GM19455 (cell line): ENCODE measurements around the gene TPRX1.
"Not testable (repeated sequence)": the region's sequence is repeated elsewhere in the genome, so short reads cannot be mapped to it uniquely, and the experiment has no call there.

Experiments
- ATAC-seq: cut with Tn5 transposase; IDR thresholded peaks from one replicate; pipeline ENCODE4 v1.9.1; 2021; ENCODE audit not compliant: unreplicated experiment

The TPRX1 gene

GRCh38 chr19:47802521-47803043 lies 1.8 kb downstream of the TPRX1 start:
- ATAC-seq: no peak

- no peak for ATAC-seq
Measured at GRCh38 chr19:47801270-47801669, 3.1 kb downstream of the TPRX1 start.

DNA sequence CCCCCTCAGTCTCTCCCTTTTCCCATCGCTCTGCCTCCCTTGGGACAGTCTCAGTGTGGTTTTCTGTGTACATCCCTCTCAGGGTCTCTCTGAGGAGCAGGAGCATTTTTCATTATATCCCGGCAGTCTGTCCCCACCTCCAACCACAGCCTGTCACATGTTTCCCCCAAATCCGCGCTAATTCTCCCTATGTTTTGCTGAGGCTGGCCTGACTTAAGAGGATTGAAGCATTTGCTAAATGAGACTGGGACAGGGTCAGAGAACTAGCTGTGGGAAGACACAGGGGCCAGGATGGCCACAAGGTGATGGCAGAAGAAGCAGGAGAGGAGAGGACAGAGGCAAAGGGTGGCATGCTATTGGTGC lies 5.5 kb downstream of the TPRX1 start:
- ATAC-seq: no peak

DNA sequence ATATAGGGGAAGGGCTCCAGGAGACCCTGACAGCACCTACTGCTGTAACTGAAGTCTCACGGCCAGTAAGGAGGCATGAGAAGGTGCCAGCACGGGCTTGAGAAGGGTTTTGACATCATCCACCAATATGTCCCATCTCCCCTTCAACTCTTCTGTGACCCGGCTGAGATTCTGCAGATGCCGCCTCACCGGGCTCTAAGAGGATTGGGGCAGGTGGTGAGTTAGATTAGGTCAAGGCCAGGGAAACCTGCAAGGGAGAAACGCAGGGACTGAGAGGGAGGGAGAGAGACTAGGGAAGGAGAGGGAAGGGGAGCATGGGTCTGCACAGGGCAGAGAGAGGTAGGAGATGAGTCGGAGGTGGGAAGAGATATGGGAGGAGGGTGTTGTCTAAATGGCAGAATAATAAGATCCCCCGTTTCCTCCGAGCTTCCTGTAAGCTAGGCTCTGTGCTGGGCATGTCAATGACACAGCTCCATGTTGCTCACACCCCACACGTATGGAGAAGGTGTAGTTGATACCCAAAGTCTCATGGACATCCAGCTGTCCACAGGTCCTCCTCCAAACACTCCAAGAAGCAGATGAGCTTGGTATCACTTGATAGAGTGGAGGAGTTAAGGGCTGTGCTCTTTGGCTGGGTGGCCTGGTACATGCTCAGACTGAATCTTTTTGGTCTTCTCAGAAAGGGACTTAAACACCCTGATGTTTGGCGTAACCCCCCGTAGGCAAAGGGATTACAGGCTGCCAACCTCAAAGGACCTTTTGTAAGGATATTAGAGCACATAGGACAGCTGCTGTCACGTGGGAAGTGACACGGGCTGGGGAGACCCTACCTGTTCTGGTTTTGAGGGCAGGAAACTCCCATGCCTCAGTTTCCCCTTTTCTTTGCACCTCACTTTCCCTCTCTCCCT lies 6.1 kb downstream of the TPRX1 start:
- ATAC-seq: no peak

DNA sequence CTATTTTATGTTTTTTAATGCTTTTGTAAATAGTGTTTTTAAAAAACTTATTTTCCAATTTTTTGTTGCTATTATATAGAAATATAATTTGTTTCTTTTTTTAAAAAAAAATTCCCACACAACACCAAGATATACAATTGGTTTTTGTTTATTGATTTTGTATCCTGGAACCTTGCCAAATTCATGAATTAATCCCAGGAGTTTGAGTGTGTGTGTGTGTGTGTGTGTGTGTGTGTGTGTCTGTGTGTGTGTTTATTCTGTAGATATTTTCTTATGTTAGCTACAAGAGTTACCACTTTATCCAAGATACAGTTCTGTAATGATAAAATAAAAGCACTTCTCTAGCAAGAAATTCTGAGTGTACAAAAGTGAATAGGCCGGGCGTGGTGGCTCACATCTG lies 7.6 kb downstream of the TPRX1 start:
- ATAC-seq: no peak

DNA sequence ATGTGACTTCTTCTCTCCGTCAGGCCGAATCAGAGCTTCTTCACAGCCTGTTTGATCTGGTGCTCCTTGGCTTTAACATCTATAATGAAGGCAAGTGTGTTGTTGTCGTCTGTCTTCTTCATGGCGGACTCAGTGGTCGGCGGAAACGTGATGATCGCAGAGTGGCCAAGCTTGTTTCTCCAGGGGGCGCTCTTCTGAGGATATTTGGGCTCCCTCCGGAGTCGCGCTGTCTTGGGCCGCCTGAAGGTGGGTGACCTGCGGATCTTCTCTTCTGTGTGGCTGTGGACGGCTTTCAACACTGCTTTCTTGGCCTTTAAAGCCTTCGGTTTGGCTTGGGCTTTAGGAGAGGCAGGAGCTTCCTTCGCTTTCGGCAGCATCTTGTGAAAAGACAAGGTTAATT lies 9.8 kb downstream of the TPRX1 start:
- ATAC-seq: no peak

DNA sequence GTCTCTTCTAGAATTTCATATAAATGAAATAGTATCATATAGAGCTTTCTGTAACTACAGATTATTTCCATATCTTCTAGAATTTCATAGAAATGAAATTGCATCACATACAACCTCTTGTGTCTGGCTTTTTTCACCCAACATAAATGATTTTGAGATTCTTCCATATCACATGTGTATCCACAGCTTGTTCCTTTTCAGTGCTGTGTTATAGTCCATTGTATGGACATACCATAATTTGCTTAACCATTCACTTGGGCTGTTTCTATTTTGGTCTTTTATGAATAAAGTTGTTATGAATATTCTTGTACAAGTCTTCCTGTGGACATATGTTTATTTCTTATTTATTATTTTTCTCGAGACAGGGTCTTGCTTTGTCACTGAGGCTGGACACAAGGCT lies 11.7 kb downstream of the TPRX1 start:
- no peak for ATAC-seq

DNA sequence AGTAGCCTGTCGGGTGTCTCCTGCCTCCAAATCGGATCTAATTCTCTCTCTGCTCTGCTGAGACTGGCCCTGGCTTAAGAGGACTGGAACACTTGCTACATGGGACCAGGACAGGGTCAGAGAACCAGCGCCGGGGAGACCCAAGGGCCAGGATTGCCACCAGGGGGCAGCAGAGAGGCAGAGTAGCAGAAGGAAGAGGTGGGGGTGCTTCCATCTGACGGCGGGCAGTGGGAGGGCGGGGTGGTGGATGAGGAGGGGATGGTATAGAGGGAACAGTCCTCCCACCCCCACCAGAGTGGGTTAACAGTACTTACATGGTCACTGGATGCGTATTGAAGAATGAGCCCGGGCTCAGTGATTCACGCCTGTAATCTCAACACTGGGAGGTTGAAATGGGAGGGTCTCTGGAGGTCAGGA lies 13.9 kb downstream of the TPRX1 start:
- no peak for ATAC-seq

GRCh38 chr19:47789811-47790210 lies 14.5 kb downstream of the TPRX1 start:
- ATAC-seq: not testable (repeated sequence)

DNA sequence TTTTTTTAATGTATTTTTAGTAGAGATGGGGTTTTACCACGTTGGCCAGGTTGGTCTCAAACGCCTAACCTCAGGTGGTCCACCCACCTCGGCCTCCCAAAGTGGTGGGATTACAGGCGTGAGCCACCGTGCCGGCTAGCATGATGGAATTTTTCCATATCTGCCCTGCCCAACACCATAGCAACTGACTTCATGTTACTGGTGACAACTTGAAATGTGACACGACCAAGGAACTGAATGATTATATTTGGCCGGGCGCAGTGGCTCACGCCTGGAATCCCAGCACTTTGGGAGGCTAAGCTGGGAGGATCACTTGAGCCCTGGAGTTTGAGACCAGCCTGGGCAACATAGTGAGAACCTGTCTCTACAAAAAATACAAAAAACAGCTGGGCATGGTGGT lies 17.0 kb downstream of the TPRX1 start:
- ATAC-seq: not testable (repeated sequence)

- no peak for ATAC-seq
Measured at GRCh38 chr19:47786566-47786965, 17.8 kb downstream of the TPRX1 start.

DNA sequence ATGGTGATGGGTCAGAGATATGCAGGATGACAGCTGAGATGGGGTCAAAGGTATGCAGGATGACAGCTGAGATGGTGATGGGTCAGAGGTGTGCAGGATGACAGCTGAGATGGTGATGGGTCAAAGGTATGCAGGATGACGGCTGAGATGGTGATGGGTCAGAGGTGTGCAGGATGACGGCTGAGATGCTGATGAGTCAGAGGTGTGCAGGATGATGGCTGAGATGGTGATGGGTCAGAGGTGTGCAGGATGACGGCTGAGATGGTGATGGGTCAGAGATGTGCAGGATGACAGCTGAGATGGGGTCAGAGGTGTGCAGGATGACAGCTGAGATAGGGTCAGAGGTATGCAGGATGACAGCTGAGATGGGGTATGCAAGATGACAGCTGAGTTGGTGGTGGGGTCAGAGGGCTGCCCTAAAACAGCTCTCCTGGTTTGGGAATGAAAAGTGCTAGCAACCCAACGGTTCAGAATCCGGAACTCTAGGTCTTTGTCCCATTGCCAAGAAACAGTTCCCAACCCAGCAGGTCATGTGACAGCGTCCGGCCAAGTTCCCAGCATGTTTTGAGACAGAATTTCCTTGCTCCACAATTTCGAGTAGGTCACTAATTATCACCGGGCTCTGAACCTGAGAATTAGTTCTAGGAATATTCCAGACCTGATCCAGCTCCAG lies 22.6 kb downstream of the TPRX1 start:
- no peak for ATAC-seq

DNA sequence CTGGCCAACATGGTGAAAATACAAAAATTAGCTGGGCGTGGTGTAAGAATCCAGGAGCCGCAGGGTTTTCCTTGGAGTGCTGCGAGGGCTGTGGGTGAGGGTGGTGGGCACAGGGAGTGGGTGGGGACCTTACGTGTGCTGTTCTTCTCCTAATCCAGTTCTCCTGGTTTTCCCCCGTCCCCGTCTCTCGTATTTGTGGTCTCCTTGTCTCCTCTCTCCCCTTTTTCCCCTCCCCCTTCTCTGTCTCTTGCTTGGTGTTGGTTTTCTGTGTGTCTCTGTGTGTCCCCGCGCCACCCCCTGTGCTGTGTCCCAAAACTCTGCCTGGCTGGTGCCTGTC lies 24.2 kb downstream of the TPRX1 start:
- no peak for ATAC-seq

DNA sequence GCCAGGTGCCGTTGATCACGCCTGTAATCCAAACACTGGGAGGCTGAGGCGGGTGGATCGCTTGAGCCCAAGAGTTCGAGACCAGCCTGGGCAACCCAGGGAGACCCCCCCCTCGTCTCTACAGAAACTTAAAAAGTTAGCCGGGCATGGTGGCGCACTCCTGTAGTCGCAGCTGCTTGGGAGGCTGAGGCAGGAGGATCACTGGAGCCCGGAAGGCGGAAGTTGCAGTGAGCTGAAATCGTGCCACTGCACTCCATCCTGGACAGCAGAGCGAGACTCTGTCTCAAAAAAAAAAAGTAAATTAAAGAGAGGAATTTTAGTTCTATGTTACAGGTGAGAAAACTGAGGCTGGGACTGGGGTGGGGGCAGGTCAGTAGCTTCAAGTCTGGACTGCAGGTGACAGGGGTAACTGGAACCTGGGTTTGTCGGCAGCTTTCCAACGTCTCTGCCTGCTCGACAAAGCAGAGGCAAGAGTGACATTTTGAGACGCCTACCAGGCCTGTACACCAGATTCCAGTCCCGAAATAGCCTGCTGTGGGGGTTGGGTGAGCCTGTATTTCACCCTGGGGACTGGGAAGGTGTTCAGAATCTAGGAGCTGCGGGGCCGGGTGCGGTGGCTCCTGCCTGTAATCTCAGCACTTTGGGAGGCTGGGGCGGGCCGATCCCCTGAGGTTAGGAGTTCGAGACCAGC lies 24.7 kb downstream of the TPRX1 start:
- ATAC-seq: no peak

- no peak for ATAC-seq
Measured at GRCh38 chr19:47778954-47779351, 25.4 kb downstream of the TPRX1 start.

DNA sequence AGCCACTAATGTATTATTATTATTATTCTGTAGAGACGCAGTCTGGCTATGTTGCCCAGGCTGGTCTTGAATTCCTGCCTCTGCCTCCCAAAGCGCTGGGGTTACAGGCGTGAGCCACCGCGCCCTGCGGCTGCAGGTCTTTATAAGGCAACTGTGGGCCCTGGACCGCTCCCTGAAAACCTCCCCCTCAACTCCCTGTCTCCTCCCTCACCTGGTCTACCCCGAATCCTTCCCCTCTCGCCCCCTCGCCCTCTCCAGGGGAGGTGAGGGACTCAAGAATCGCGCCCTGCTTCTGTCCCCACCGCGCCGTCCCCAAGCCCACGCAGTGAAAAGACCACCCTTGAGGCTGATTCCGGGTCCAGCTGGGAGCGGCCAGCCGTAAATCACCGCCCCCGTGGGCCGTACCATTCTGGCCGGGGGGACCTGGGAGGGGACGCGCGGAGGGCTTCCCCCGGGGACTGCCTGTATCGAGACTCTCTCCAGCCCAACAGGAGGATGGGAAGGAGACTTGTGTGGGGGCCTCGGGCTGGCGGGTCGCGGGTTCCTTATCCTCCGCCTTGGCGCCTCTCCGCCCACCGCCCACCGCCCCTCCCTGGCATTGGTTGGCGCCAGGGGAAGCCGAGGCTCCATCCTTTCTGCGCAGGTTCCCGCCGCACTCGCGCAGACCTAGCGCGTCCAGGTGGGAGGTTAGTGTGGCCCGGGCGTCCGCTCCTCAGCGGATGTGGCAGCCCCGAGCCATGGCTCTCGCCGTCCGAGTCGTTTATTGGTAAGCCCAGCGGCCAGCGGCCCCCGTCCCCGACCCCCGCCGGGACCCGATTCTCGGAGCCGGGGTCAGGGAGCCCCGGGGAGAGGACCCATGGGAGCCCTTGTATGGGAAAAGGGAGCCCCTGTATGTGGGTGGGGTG lies 26.1 kb downstream of the TPRX1 start, which contains the start of gene SELENOW:
Gene SELENOW, plus strand, starts transcription at position 655 of the 905 bp plus-strand sequence. Its CDS starts 83 bp downstream, at position 738.
- peak; percentile 78 for ATAC-seq

DNA sequence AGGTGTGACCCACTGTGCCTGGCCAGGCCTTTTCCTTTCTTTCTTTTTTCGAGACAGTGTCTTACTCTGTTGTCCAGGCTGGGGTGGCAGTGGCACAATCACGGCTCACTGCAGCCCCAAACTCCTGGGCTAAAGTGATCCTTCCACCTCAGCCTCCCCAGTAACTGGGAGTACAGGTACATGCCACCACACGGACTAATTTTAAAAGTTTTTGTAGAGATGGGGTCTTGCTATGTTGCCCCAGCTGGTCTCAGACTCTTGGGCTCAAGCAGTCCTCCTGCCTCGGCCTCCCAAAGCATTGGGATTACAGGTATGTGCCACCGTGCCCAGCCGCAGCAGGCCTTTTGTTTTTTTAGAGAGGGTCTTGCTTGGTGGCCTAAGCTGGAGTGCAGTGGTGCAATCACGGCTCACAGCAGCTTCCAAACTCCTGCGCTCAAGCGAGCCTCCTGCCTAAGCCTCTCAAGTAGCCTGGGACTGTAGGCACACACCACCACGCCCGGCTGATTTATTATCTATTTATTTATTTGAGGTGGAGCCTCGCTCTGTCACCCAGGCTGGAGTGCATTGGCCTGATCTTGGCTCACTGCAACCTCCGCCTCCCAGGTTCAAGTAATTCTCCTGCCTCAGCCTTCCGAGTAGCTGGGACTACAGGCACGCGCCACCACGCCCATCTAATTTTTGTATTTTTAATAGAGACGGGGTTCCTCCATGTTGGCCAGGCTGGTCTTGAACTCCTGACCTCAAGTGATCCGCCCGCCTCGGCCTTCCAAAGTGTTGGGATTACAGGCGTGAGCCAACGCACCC lies 26.9 kb downstream of the TPRX1 start:
- ATAC-seq: not testable (repeated sequence)

DNA sequence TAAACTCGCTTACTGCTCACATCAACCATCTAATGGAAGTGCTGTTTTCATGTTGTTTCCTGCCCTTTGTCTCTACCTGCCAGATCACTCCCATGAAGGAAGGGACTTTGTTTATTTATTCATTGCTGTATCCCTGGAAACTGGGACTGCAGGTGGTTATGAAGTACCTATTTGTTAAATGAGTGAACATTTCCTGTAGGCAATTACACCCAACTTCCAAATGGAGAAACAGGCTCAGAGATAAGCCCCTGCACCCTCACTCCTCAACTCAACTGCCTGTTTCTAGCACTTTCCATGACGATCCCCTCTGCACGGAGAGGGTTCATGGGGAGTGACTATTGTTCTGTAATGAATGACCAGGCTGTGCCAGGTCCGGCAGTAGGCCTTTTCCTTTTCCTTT lies 27.8 kb downstream of the TPRX1 start:
- ATAC-seq: no peak

GRCh38 chr19:47771291-47771690 lies 33.1 kb downstream of the TPRX1 start:
- not testable (repeated sequence) for ATAC-seq

- no peak for ATAC-seq
Measured at GRCh38 chr19:47769534-47769933, 34.8 kb downstream of the TPRX1 start.
